ENCODE measurements around the gene CEP104. TPM values are rescaled to one million over a fixed set of nuclear protein-coding genes. Genes with fewer than 3 reads are reported as not detected.

CEP104 gene
- total RNA-seq, 1 experiment from 2014 or later: 50.8 TPM

GRCh38 chr1:3774946-3775489 lies 82.0 kb downstream of the CEP104 start:
- no peak overlapping the region for H3K27ac ChIP-seq (ENCODE audit: low read depth, low read length, poor library complexity, severe bottlenecking)

DNA sequence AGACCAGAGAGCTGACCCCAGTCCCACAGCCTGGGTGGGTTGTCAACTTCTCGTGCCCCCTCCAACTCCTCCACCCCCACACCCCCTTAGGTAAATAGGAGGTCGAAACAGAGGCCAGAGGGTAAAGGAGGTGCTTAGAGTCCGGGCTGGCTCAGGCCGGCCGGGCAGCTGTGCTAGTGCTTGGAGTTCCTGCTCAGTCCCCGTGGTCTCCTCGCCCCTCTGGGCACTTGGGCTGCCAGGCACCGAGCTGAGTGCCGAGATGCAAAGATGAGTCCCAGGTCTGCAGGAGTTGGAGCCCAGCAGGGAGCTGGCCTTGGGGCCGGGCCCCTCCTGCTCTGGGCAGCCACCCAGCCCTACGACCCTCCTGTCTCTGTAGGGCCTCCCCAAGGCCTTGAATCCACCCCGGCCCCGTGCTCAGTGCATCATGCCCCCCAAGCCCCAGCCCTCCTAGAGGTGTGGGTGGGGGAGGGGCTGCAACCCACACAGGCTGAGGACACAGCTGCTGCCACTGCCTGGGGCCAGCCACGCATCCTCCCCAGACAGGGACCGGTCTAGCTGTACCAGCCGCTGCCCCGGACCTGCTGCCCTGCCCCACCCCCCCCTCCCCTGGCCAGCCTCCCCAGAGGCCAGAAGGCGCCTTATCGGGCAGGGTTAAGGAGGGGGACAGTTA lies 82.6 kb downstream of the CEP104 start:
- no peak for TF ChIP-seq EZH2 (IDR thresholded peaks at IDR 0.05; ENCODE audit: borderline replicate concordance, low read depth, low read length, poor library complexity, severe bottlenecking)
- no peak for TF ChIP-seq CTCF (conservative IDR thresholded peaks at IDR 0.05; ENCODE audit: low read depth, low read length)
- intact Hi-C loops (cut with micrococcal nuclease; ENCODE audit: unreplicated experiment): no loop called here
- H3K27ac ChIP-seq (ENCODE audit: low read depth, low read length, poor library complexity, severe bottlenecking): no peak overlapping the region
- POLR2A ChIA-PET (ENCODE audit: low non-redundant PET): no interaction called here
- H3K9me3 ChIP-seq (ENCODE audit: low read depth, low read length, poor library complexity, severe bottlenecking): no peaks in the 10 kb centered on the region
- no peak overlapping the region for H3K4me3 ChIP-seq (ENCODE audit: low read depth, low read length, poor library complexity, severe bottlenecking)
- peaks cover 9% of the 10 kb centered on the region for H3K36me3 ChIP-seq (ENCODE audit: insufficient read depth, low read length, poor library complexity, severe bottlenecking)
- H3K4me1 ChIP-seq (ENCODE audit: insufficient read depth, low read length, poor library complexity, severe bottlenecking): peaks cover 9% of the 10 kb centered on the region
- no peaks in the 10 kb centered on the region for H3K27me3 ChIP-seq (replicated peaks; ENCODE audit: insufficient read depth, low read depth, low read length, poor library complexity)
- no peak for DNase-seq (ENCODE audit: low spot score)
- BruUV-seq (replicated peaks): no TSS peak
- CTCF ChIA-PET: interaction anchor here (0.6 kb wide), 1 partner anchor 9 kb away, joined by 10 read pairs; no protein-coding TSS in a partner anchor

More at GRCh38 chr1:3774946-3775489, 82.0 kb downstream of the CEP104 start:
- no TSS peak for BruUV-seq (replicated peaks)
- TF ChIP-seq EZH2 (IDR thresholded peaks at IDR 0.05; ENCODE audit: borderline replicate concordance, low read depth, low read length, poor library complexity, severe bottlenecking) (no peak), CTCF (conservative IDR thresholded peaks at IDR 0.05; ENCODE audit: low read depth, low read length) (no peak)
- Histone ChIP-seq H3K36me3 (ENCODE audit: insufficient read depth, low read length, poor library complexity, severe bottlenecking) (peaks cover 15% of the 10 kb centered on the region), H3K4me1 (ENCODE audit: insufficient read depth, low read length, poor library complexity, severe bottlenecking) (peaks cover 9% of the 10 kb centered on the region), H3K4me3 (ENCODE audit: low read depth, low read length, poor library complexity, severe bottlenecking) (no peak overlapping the region), H3K9me3 (ENCODE audit: low read depth, low read length, poor library complexity, severe bottlenecking) (no peaks in the 10 kb centered on the region), H3K27me3 (replicated peaks; ENCODE audit: insufficient read depth, low read depth, low read length, poor library complexity) (no peaks in the 10 kb centered on the region)
- ChIA-PET CTCF (interaction anchor here (0.6 kb wide), 1 partner anchor 8 kb away, joined by 10 read pairs; no protein-coding TSS in a partner anchor), POLR2A (ENCODE audit: low non-redundant PET) (no interaction called here)
- no peak for DNase-seq (ENCODE audit: low spot score)
- intact Hi-C loops (cut with micrococcal nuclease; ENCODE audit: unreplicated experiment): no loop called here

DNA sequence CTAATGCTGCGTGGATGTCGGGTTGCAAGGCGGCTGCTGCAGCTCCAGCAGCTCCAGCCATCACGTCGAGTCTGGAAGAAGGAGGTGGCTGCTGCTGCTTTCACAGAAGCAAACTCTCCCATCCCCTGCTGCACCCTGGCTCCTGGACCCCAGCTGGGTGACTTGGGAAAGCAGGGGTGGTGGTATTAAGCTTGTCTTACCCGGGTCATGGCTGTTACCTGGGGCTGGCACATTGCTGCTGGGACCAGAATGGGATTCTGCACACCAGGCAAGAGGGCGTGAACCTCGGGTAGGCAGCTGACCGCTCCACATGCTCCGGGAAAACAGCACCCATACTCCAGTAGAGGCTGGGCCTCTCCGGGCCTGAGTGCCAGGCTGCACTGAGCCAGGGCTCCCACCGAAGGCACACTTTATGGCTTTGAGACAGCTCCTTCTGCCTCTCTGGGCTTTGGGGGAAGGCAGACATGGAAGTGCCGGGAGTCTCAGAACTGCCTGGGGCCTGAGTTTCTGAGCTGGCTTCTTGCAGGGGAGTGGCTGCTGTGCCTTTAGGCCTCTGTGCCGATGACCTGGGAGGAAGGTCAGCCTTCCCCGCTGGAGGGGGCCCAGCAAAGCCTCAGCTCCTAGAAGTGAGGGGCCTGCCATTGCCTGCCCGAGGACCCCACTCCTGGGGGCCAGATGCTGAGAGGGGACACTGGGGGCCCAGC lies 83.3 kb downstream of the CEP104 start:
- DNase-seq (ENCODE audit: low spot score): no peak
- H3K4me3 ChIP-seq (ENCODE audit: low read depth, low read length, poor library complexity, severe bottlenecking): no peak overlapping the region
- POLR2A ChIA-PET (ENCODE audit: low non-redundant PET): no interaction called here

More for the DNA sequence above, 83.3 kb downstream of the CEP104 start:
- Histone ChIP-seq H3K4me1 (ENCODE audit: insufficient read depth, low read length, poor library complexity, severe bottlenecking) (peaks cover 9% of the 10 kb centered on the region), H3K9me3 (ENCODE audit: low read depth, low read length, poor library complexity, severe bottlenecking) (no peaks in the 10 kb centered on the region), H3K36me3 (ENCODE audit: insufficient read depth, low read length, poor library complexity, severe bottlenecking) (peaks cover 2% of the 10 kb centered on the region), H3K27ac (ENCODE audit: low read depth, low read length, poor library complexity, severe bottlenecking) (no peak overlapping the region), H3K27me3 (replicated peaks; ENCODE audit: insufficient read depth, low read depth, low read length, poor library complexity) (no peaks in the 10 kb centered on the region)
- no TSS peak for BruUV-seq (replicated peaks)
- intact Hi-C loops (cut with micrococcal nuclease; ENCODE audit: unreplicated experiment): no loop called here
- CTCF ChIA-PET: no interaction called here
- TF ChIP-seq CTCF (conservative IDR thresholded peaks at IDR 0.05; ENCODE audit: low read depth, low read length): no peak
- no peak for TF ChIP-seq EZH2 (IDR thresholded peaks at IDR 0.05; ENCODE audit: borderline replicate concordance, low read depth, low read length, poor library complexity, severe bottlenecking)
